ENCODE data around the gene ITPR1.

Gene ITPR1

DNA sequence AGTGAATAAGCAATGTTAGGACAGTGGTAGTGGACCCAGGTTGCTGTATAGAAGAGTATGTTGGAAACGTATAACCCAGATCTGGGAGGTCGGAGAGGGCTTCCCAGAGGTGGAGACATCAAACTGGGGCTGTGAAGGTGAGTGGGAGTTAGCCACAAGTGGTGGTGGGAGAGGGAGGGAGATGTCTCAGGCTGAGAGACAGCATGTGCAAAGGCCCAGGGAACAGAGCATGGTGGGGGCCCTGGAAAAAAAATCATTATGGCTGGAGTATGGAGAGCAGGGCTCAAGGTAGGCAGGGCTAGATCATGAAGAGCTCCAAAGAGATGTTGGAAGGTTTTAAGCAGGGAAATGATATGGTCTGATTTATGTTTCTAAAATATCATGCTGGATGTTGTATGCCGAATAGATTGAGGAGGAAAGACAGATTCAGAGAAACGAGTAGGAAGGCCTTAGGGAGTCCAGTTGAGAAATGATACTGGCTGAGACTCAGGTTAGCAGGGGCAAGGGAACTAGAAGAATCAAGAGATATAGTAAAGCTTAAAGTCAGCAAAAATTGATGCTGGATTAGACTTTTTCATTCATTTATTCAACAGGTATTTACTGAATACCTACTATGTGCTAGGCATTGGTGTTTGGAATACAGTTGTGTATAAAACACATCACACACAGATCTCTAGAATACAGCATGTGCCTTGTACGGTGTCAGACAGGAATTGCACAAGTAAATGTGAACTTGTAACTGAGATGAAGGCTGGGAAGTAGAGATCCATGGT, 17.0 kb downstream of the ITPR1 start:
- no peak for DNase-seq

DNA sequence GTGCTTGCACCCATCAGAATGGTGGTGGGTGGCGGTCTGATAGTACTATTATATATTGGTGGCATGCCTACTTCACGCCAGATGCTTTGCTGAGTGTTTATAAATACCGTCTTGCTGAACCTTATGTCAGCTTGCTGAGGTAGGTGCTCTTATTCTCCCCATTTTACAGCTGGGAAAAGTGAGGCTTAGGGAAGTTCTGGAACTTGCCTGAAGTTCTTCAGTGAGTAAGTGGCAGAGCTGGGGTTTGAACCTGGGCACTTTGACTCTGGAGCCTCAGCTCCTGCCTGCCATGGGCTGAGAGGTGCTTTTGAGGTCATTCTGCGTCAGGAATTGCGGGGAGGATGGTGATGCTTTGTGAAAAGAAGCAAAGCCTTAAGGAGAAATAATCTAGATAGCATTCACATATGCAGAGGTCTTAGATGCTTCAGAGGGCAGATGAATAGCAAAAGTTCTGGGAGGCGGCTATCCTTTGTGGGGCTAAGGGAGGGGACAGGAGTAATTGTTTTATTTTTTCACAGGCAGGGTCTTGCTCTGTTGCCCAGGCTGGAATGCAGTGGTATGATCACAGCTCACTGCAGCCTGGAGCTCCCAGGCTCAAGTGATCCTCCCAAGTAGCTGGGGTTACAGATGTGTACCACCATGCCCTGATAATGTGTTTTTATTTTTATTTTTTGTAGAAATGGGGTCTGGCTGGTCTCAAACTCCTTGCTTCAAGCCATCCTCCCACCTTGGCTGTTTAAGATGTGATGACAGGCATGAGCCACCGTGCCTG, 18.5 kb downstream of the ITPR1 start:
- DNase-seq = no peak

DNA sequence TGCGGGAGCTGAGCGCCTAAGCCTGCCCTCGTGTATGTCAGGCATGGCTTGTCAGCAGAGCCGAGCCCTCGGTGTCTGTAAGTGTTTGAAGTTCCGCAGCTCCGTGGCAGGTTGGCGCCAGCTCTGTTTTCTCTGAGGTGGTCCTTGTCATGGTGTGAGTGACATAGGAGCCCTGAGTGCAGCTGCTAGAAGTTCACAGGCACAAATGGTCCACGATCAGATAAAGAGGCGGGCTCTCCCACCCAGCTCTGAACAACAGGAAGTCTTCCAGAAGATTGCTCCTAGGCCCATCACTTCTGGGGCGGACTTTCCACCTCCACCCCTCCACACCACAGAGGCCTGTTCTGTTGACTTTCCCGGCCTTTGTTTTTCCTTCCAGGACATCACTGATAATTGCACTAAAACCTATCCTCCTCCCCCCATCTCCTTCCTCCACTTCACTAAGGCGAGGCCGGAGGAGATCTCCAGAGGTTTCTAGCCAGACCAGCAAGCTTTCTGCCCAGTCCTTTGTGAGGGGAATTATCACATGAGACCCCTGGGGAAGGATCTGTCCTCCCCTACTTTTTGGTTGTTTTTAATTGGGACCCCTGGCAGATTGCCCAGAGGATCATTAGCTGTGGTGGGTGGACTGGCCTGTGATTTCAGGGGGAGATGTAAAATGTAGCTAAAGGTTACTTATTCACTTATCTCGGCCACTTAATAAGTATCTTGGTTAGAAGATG, 19.9 kb downstream of the ITPR1 start:
- no peak for DNase-seq

DNA sequence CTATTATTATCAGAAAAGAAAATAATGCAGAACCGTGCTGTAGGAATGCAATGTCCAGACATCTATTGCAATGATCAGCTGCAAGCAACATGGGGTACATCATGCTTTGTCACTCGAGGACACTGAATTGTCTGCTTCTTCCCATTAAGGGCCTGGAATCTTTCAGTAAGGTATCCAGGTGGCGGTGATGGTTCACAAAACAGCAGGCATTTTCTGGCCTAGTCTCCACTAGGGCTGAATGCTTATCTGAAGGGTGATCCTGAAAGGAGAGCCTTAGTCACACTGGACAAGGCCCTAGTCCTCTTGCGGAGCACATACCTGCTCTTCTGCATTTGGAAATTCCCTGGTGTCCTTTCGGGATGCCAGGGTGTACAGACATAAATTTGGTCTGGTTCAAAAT, 21.2 kb downstream of the ITPR1 start:
- DNase-seq = no peak

DNA sequence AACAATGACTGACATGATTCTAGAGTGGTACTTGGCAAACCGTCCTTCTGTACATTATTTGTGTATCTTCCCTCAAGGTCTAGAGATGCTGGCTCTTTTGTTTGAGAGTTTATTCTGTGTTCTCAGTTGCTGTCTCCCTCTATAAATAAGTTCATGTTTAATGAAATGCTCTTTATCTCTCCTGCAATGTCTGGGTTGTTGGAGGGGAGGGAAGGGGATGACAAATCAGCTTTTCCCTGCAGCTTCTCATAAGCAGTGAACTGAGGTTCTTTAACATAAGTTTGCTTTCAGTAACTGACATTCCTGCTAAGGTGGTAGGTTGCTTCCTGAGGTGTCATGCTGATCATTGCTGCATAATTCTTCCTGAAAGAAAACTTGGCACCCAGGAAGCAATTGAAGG, 21.8 kb downstream of the ITPR1 start:
- DNase-seq = no peak

DNA sequence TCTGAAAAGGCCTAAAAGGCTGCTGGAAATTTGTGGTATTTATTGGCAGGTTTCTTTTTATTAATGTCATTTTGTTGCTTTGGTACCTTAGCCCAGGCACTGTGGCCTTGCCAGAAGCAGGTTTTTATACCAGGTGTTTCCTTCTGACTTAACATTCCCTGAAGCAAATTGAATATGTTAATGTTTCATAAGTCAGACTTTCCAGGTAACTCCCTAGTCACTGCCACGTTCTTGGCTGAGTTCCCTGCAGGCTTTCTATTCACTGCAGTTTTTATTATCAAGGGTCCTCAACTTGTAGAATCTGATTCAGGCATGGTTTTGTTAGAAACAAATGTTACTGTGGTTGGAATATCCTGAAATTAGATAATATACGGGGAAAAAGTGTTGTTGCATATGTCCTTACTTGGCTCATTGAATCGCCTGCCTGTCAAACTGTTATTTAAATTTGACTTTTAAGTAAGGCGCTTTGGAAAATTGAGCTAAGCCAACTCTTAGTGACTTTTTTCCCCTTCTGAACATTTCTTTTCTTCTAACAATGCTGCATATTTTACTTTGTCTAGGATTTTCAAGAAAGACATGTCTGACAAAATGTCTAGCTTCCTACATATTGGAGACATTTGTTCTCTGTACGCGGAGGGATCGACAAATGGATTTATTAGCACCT, 22.9 kb downstream of the ITPR1 start:
- no peak for DNase-seq

DNA sequence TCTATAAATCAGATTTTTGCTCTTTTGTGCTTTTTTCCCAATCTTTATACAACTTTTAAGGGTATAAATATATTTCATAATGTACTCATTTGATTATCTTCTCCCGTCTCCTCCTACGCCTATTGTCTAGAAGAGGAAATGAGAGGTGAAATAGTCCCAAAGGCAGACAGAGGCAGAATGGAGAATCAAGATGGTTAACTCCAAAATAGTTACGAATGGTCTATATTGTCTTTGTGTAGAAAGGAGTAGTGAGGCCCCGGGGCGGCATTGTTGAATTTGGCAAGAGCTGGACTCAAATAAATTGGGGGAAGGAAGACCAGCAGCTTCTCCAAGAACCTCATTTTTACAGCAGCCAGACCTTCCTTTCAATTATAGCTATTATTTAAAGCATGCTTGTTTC, 23.9 kb downstream of the ITPR1 start:
- no peak for DNase-seq

DNA sequence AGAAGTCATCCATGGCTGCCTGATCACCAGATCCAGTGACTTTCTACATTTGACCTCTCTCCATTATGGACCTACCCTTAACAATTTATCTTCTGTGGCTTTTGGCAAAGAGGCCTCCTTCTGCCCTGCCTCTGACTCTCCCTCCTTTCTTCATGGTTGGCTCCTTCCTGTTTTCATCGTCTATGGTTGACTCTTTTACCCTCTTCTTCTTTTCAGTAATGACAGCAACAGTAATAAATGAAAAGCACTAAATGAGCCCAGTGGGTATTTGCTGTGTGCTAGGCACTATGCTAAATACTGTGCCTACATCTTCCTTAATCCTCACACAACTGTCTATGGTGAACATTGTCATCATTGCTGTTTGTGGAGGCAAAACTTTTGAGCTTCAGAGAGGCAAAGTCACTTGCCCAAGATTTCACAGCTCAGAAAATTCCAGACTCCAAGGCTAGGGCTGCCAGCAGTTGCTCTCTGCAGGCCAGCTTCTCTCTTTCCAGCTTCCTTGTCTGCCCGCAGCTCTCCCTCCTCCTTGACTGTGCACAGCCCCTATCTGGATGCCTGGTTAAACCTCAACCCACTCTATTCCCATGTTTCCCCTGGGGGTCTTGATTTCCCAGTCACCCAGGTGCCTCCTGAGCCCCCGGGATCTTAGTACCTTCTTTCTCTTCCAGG, 24.6 kb downstream of the ITPR1 start:
- DNase-seq = no peak

DNA sequence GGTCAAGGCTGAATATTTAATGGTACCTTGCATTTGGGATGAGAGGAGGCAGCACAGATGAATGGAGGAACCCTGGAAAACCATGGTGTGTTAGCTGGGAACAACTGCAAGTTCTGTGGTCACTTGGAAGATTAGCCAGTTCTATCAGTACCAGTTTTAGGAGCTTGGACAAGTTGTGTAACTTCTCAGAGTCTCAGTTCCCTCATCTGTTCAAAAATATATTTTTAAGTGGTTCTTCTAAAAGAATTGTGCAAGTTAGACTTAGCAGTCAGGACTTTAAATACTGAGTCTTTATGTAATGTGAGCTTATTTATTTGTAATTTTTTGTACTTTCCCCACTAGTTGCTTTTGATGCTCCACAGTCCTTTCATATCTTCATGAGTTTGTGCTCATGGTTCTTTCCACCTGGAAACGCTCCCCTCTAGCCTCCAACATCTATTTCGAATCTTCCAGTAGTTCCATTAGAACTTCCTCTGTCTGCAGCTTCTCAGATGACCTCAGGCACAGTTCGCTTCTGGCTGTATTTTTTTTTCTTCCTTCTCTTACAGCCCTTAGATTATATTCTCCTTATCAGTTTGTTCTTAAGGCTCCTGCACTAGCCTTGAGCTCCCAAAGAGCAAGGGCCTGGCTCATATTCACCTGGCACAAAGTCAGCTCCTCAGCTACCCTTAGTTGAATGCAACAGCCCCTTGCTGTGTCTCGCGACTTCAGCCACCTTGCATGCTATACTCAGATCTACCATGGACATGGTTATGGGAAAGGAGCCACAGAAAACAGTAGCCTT, 27.1 kb downstream of the ITPR1 start:
- no peak for DNase-seq

DNA sequence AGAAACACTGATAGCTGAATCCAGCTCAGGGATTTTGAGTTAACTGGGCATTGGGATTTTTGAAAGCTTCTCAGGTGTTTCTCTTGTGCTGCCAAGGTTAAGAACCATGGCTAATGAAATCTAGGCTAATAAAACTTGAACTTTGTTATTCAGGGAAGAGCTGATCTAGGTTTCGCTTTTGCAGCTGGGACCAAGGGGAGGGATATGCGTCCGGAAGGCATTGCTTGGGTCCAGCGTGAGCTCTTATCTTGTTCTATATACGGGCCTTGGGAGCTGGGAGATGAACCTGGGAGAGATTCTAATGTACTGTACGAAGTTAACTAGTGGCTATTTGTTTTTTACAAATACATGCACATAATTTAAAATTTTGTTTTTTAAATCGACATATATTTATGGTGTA, 29.8 kb downstream of the ITPR1 start:
- no peak for DNase-seq

DNA sequence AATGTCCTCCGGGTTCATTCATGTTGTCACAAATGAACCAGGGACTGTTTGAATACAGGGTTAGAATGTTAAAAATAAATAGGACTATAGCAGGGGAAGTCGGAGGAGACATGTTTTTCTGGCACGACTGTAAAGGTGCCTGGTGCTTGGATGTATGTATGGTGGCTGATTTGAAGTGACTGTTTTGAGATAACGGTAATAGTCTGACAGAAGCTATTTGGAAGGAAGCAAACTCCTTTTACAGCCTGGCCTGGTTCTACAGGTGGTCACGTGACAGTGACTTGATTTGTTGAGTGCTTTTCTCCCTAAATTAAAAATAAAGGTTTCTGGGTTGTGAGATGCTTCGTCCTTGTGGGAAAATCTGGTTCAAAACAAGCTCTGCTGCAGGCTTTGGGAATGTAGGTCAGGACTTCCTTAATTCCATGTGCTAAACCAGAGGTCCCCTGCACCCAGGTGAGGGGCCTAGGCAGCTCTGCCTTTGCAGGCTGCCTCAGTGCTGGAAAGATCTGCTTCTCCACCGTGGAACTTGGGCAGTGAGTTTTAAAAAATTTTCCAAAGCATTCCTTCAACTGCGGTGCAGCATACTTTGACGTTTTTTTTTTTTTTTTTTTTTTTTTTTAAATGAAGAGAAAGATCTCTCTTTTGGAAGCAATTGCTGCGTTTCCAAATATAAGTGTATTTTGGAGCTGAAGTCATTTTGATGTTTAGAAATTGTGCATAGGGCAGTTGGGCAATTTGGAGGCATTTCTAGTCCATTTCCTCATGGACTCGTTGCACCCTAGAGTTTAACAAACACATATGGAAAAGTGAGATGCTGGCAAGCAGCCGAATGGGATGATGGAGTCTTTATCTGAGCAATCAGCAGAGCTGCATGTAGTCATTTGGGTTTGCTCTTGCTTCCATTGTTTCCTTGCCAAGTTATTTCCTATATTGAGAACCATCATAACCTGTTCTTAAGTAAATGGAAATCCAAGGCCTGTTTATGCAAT, 30.9 kb downstream of the ITPR1 start:
- no peak for DNase-seq

DNA sequence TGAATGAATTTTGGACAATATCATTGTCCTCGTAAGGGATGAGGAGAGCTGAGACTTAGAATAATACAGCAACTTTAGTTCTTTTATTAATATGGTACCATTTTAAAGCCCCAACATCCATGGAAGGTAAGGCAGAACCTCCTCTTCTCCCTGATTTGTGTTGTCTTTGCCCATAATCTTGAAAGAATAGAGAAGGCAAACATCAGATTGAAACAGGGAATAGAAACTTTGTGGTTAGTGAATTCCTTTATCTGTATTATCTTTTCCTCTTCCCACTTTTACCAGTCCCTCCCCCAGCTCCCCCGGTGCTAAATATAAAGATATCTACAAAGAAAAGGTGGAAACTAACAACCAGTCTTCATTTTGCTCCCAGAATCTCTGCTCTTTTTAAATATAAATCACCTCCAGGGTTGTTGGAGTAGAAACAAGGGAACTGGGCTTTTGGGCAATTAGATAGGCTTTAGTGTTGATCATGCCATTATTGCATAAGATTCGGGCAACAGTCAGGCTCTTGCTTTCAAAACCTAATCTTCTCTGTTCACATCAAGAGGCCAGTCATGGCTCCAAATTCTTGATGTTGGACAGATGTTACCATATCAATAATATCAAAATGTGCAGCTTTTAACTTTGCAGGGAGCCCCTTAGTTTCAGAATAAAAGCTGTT, 32.5 kb downstream of the ITPR1 start:
- DNase-seq = no peak

DNA sequence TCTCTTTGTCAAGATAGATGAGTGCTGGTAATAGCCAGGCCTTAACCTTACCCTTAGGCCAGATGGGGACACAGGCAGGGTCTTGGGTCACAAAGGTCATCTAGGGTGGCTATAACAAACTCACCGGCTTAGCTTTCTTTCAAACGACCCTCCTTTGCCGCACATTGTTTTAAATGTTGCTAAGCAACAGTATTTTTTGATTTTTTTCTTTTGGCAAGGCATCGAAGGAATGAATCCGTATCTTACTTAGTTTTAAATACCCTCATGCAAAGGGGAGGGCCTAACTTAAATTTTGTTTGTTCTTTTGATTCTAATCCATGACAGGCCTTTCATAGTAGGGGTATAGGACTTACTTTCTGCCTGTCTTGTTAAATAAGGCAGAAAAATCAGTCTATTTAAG, 35.2 kb downstream of the ITPR1 start:
- no peak for DNase-seq

DNA sequence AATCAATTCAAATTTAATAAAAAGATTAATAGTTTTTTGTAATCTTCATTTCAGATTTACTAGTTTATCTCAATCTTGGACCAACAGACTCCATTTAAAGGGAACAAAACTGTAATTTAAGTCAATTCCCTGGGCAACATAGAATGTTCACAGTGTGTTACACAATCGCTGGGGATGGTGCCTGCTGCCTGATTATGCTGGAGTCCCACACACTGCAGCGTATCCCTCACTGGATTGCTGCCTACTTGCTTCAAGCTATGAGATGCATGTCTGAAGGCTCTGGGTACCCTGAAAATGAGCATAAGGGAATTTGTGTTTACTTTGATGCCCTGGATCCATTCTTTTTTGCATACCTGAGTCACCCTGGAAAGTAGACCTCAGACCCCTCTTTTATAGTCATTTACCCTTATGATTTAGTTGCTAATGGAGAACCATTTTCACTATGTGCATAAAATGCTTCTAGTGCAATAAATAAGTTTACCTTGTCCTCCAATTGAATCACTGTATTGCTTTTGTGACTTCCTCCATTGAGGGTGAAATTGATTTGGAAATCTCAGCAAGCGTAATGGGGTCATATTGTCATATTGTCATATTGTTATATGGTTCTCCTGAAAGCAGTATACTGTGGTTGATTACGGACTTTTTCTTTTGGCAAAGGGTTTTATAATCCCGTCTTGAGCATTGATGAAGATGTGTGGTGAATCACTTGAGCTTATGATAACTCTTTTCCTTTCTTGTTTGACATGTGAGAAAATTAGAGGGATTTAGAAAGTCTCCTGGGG, 35.9 kb downstream of the ITPR1 start:
- DNase-seq = no peak

DNA sequence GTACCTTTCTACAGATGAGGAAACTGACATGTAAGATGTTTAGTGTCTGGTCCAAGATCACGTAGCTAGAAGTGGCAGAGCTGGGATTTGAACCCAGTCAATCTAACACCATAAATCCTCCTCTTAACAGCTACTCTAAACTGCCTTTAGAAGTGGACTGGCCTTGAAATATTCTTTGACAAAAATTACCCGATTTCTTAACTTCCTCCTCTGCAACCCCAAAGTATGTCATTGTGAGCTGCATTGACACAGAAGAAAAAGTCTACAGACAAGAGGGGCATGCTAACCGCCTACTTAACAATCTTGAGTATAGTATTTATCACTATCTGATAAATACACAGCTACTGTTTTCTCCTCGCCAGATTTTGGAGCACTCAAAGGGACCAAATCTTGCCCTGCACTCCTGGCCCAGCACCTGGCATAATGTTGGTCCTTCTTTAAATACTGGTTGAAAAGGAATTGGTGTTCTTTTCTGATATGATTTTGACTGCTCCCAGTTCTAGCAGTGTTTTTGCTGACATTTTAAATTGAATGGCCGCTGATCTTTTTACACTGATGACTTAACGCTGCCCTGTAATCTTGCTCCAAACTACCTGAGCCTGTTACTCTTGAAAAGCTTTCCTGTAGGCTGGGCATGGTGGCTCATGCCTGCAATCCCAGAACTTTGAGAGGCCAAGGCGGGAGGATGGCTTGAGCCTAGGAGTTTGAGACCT, 36.9 kb downstream of the ITPR1 start:
- no peak for DNase-seq

DNA sequence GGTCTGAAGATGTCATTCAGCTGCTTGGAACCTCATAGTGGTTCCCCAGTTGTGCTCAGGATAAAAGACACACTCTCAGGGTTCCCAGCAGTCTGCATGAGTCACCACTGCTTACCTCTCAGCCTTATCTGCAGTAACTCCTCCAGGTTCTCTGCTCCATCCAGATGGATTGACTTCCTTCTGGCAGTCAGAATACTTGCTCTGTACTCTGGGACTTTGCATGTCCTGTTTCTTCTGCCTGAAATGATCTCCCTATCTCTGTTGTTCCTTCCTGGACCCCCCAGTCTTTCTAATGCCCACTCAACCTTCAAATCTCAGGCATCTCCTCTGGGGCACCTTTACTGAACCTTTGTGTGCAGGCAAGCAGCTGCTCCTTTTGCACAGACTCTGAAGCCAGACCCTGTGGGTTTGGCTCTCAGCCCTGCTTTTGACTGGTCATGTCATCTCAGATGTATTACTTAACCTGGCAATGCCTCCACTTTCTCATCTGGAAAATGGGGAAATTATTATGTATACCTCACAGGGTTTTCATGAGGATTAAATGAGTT, 38.4 kb downstream of the ITPR1 start:
- DNase-seq = no peak

DNA sequence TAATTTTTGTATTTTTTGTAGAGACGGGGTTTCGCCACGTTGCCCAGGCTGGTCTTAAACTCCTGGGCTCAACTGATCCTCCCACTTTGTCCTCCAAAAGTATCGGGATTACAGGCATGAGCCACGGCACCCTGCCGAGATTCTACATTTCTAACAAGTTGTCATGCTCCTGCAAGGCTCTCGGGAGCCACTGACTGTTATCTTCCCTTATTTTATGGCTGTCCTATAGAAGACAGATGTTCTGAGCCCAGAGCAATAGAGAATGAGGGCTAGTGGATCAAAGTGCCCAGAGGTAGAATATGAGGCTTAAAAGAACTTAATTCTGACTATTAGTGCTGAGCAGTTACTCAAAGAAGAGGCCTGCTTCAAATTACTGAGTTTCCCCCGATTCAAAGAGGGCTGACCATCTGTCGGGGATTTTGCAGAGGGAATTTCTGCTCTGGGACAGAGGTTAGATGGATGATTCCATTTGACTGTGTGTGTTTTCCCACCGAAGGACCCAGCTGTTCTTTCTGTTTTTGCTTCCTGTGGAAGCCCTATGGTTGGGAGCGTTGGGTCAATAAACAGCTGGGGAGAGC, 39.5 kb downstream of the ITPR1 start:
- DNase-seq = no peak
